ENCODE results near the gene C1orf167.

The C1orf167 gene

DNA sequence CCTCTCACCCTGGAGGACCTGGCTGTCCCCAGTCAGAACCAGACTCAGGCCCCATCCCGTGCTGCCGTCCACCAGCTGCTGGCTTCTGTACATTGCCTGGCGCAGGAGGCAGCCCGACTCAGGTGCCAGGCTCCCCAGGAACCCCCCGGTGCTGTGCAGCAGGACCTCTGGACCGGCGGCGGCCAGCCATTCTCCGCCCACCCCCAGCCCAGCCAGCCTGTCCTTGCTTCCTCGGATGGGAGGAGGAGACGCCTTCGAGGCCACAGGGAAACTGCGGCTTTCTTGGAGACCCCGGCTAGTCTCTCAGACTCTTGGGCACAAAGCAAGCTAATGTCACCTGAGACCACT, 4.4 kb downstream of the C1orf167 start:
- H3K4me3 Mint-ChIP-seq: no peak overlapping the region
- no peaks in the 10 kb centered on the region for H3K9me3 Mint-ChIP-seq
- no peak overlapping the region for H3K27ac Mint-ChIP-seq
- H3K27me3 Mint-ChIP-seq (ENCODE audit: low read depth): peaks cover 20% of the 10 kb centered on the region
- no peaks in the 10 kb centered on the region for H3K36me3 Mint-ChIP-seq (ENCODE audit: low read depth)
- no peaks in the 10 kb centered on the region for H3K4me1 Mint-ChIP-seq (ENCODE audit: low read depth)

DNA sequence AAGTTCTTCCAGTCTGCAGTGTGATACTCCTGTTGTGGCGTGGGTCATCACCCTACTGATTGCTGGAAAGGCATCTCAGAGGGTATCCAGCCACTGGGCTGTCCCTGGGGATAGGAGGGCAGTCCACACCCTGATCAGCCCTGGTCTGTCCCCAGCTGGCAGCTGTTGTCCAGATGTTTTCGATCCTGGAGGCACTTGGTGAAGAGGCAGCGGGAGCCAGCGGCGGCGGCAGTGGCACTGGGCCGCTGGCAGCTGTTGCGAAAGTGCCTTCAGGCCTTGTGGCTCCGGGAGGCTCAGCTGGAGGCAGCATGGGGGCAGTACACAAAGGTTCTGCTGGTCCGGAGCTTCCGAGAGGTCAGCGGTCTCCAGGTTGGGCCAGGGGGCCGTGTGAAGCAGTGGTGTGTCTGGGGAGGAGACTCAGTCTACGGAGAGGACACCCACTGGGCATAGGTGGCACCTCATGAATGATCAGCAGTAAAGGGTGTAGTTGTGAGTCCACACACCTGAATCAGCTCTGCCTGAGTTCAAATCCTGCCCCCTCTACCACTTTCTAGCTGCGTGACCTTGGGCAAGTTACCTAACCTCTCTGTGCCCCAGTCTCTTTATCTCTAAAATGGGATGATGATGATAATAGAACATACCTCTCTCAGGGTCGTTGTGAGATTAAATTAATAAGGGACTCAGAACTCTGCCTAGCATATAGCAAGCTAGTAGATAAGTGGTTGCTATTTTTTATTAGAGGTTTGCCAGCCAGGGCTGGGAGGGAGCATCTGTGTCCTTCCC, 6.1 kb downstream of the C1orf167 start:
- no peaks in the 10 kb centered on the region for H3K36me3 Mint-ChIP-seq (ENCODE audit: low read depth)
- no peak overlapping the region for H3K4me3 Mint-ChIP-seq
- no peaks in the 10 kb centered on the region for H3K4me1 Mint-ChIP-seq (ENCODE audit: low read depth)
- H3K27me3 Mint-ChIP-seq (ENCODE audit: low read depth): peaks cover 4% of the 10 kb centered on the region
- H3K27ac Mint-ChIP-seq: no peak overlapping the region
- no peaks in the 10 kb centered on the region for H3K9me3 Mint-ChIP-seq

DNA sequence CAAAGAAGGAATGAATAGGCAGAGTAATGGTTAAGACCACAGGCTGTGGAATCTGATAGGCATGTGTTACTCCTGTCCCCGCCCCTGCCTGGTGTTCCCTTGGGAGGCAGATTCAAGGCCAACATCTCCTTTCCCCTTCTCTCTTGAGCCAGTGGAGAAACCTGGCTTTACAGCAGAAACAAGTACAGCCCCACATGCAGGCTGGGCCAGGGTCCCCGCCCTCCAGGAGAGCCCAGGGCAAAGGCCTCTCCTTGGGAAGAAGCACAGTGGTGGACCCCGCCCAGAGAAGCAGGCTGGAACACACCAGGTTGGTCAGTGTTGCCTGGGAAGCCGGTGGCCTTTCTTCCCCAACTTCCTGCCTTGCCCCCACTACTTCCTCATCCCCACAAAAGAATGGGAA, 6.8 kb downstream of the C1orf167 start:
- H3K9me3 Mint-ChIP-seq: no peaks in the 10 kb centered on the region
- no peak overlapping the region for H3K4me3 Mint-ChIP-seq
- H3K27ac Mint-ChIP-seq: no peak overlapping the region
- no peaks in the 10 kb centered on the region for H3K36me3 Mint-ChIP-seq (ENCODE audit: low read depth)
- no peaks in the 10 kb centered on the region for H3K27me3 Mint-ChIP-seq (ENCODE audit: low read depth)
- no peaks in the 10 kb centered on the region for H3K4me1 Mint-ChIP-seq (ENCODE audit: low read depth)

DNA sequence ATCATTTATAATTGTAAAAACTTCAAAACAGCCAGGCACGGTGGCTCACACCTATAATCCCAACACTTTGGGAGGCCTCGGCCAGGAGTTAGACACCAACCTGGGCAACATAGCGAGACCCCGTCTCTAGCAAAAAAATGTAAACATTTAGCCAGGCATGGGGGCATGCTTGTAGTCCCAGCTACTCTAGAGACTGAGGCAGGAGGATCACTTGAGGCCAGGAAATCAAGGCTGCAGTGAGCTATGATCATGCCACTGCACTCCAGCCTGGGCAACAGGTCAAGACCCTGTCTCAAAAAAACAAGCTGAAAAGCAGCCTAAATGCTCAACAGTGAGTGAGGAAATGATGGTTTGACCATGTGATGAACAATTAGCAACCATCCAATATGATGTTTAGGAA, 7.3 kb downstream of the C1orf167 start:
- H3K27ac Mint-ChIP-seq: no peak overlapping the region
- H3K36me3 Mint-ChIP-seq (ENCODE audit: low read depth): no peaks in the 10 kb centered on the region
- H3K9me3 Mint-ChIP-seq: no peaks in the 10 kb centered on the region
- no peaks in the 10 kb centered on the region for H3K4me1 Mint-ChIP-seq (ENCODE audit: low read depth)
- H3K27me3 Mint-ChIP-seq (ENCODE audit: low read depth): no peaks in the 10 kb centered on the region
- H3K4me3 Mint-ChIP-seq: no peak overlapping the region

DNA sequence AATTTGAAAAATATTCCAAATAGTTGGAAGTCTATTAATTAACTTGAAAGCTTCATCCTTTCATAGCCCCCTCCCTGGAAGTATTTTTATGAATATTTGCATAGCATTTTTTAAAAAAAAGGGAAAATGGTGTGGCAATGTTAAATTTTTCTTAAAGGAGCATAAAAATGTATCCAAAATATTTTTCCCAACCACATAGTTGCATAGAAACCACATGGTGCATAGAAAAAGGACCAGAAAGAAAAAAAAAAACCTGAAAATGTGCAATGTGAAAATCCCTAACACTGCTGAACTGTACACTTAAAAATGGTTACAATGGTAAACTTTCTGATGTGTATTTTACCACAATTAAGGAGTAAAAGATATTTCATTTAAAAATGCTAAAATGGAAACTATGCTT, 8.0 kb downstream of the C1orf167 start:
- H3K36me3 Mint-ChIP-seq (ENCODE audit: low read depth): no peaks in the 10 kb centered on the region
- H3K4me1 Mint-ChIP-seq (ENCODE audit: low read depth): no peaks in the 10 kb centered on the region
- H3K27ac Mint-ChIP-seq: no peak overlapping the region
- H3K4me3 Mint-ChIP-seq: no peak overlapping the region
- no peaks in the 10 kb centered on the region for H3K27me3 Mint-ChIP-seq (ENCODE audit: low read depth)
- H3K9me3 Mint-ChIP-seq: no peaks in the 10 kb centered on the region

GRCh38 chr1:11771481-11772043, 9.6 kb downstream of the C1orf167 start:
- Mint-ChIP-seq H3K27me3 (ENCODE audit: low read depth) (no peaks in the 10 kb centered on the region), H3K9me3 (no peaks in the 10 kb centered on the region), H3K4me3 (no peak overlapping the region), H3K36me3 (ENCODE audit: low read depth) (no peaks in the 10 kb centered on the region), H3K4me1 (ENCODE audit: low read depth) (no peaks in the 10 kb centered on the region), H3K27ac (no peak overlapping the region)

DNA sequence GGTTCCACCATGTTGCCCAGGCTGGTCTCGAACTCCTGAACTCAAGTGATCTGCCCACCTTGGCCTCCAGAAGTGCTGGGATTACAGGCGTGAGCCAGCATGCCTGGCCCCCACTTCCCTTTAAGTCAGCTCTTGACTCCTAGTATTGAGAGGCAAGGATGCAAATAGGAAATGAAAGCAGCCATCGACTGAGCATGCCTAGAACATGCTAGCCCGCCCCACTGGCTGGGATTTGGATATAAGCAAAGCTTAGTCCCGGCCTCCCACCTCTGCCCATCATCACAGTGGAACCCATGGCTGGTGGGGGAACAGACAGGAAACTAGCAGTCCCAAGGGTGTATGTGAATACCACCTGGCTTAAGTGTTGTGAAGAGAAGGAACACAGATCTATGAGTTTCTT, 10.5 kb downstream of the C1orf167 start:
- no peak overlapping the region for H3K4me3 Mint-ChIP-seq
- H3K27me3 Mint-ChIP-seq (ENCODE audit: low read depth): no peaks in the 10 kb centered on the region
- H3K27ac Mint-ChIP-seq: no peak overlapping the region
- no peaks in the 10 kb centered on the region for H3K9me3 Mint-ChIP-seq
- H3K4me1 Mint-ChIP-seq (ENCODE audit: low read depth): no peaks in the 10 kb centered on the region
- no peaks in the 10 kb centered on the region for H3K36me3 Mint-ChIP-seq (ENCODE audit: low read depth)

DNA sequence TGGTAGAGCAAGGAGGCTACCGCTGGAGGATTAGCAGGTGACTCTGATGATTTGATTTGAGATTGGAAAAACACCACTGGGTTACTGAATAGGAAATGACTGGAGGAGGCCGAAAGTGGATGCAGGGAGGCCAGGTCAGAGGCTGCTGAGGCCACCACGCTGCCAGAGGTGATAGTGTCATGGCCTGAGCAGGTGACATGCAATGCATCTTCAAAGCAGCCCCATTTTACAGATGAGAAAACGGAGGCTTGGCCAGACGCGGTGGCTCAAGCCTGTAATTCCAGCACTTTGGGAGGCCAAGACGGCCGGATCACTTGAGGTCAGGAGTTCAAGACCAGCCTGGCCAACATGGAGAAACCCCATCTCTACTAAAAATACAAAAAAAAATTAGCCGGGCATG, 12.8 kb downstream of the C1orf167 start:
- Mint-ChIP-seq H3K27me3 (ENCODE audit: low read depth) (no peaks in the 10 kb centered on the region), H3K27ac (no peak overlapping the region), H3K4me1 (ENCODE audit: low read depth) (no peaks in the 10 kb centered on the region), H3K9me3 (no peaks in the 10 kb centered on the region), H3K36me3 (ENCODE audit: low read depth) (no peaks in the 10 kb centered on the region), H3K4me3 (no peak overlapping the region)

DNA sequence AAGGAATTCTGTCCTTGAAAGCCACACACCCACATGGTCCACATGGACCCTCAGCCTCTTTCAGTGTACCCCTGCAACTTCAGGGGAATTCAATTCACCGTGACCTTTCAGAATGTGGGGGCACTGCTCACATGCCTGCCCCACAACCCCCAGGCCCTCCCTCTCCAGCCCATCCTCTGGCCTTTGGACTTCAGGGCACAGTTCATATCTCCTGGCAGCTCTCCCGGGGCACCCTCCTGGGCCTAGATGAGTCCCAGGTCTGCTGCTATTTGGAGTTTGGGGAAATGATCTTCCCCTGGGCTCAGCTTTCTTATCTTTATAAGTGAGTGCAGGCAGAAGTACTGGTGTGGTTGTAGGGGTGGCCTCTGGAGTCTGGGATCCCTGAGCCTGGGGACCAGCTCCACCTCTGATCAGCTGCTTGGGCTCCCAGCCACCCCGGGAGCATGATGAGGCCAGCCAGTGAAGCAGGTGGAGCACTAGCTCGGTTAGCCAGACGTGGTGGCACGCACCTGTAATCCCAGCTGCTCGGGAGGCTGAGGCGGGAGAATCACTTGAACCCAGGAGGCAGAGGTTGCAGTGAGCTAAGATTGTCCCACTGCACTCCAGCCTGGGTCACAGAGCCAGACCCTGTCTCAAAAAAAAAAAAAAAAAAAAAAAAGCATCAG, 15.8 kb downstream of the C1orf167 start:
- Mint-ChIP-seq H3K9me3 (no peaks in the 10 kb centered on the region), H3K27me3 (ENCODE audit: low read depth) (no peaks in the 10 kb centered on the region), H3K4me3 (no peak overlapping the region), H3K27ac (no peak overlapping the region), H3K36me3 (ENCODE audit: low read depth) (no peaks in the 10 kb centered on the region), H3K4me1 (ENCODE audit: low read depth) (no peaks in the 10 kb centered on the region)

- no peaks in the 10 kb centered on the region for H3K9me3 Mint-ChIP-seq
- H3K36me3 Mint-ChIP-seq (ENCODE audit: low read depth): no peaks in the 10 kb centered on the region
- H3K27ac Mint-ChIP-seq: no peak overlapping the region
- no peaks in the 10 kb centered on the region for H3K27me3 Mint-ChIP-seq (ENCODE audit: low read depth)
- H3K4me1 Mint-ChIP-seq (ENCODE audit: low read depth): no peaks in the 10 kb centered on the region
- H3K4me3 Mint-ChIP-seq: no peak overlapping the region
Observed at GRCh38 chr1:11778336-11778735, 16.3 kb downstream of the C1orf167 start.

- no peaks in the 10 kb centered on the region for H3K9me3 Mint-ChIP-seq
- no peak overlapping the region for H3K27ac Mint-ChIP-seq
- H3K27me3 Mint-ChIP-seq (ENCODE audit: low read depth): no peaks in the 10 kb centered on the region
- H3K36me3 Mint-ChIP-seq (ENCODE audit: low read depth): no peaks in the 10 kb centered on the region
- no peak overlapping the region for H3K4me3 Mint-ChIP-seq
- H3K4me1 Mint-ChIP-seq (ENCODE audit: low read depth): no peaks in the 10 kb centered on the region
Observed at GRCh38 chr1:11778844-11779623, 17.0 kb downstream of the C1orf167 start.

GRCh38 chr1:11779715-11780379, 17.9 kb downstream of the C1orf167 start:
- Mint-ChIP-seq H3K4me3 (no peak overlapping the region), H3K36me3 (ENCODE audit: low read depth) (no peaks in the 10 kb centered on the region), H3K9me3 (no peaks in the 10 kb centered on the region), H3K27ac (no peak overlapping the region), H3K4me1 (ENCODE audit: low read depth) (no peaks in the 10 kb centered on the region), H3K27me3 (ENCODE audit: low read depth) (no peaks in the 10 kb centered on the region)

GRCh38 chr1:11780380-11781147, 18.6 kb downstream of the C1orf167 start:
- H3K27me3 Mint-ChIP-seq (ENCODE audit: low read depth): no peaks in the 10 kb centered on the region
- peaks cover 2% of the 10 kb centered on the region for H3K4me1 Mint-ChIP-seq (ENCODE audit: low read depth)
- peak overlapping the region; percentile 52 for H3K27ac Mint-ChIP-seq
- no peaks in the 10 kb centered on the region for H3K9me3 Mint-ChIP-seq
- H3K36me3 Mint-ChIP-seq (ENCODE audit: low read depth): no peaks in the 10 kb centered on the region
- H3K4me3 Mint-ChIP-seq: no peak overlapping the region

DNA sequence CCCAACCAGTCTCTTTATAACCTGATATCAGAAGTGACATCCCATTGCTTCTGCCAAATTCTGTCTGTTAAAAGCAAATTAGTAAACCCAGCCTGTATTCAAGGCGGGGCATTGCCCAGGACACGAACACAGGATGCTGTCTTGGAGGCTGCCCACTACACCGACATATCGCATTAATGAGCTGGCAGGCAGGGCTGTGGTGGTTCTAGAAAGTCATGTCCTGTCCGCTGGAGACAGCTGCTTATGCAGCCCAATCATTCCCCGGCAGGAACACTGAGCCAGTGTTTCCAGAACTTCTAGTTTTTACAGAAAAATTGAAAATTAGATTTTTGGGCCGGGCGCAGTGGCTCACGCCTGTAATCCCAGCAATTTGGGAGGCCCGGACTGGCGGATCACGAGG, 19.3 kb downstream of the C1orf167 start:
- Mint-ChIP-seq H3K4me3 (no peak overlapping the region), H3K36me3 (ENCODE audit: low read depth) (no peaks in the 10 kb centered on the region), H3K27me3 (ENCODE audit: low read depth) (no peaks in the 10 kb centered on the region), H3K27ac (no peak overlapping the region), H3K4me1 (ENCODE audit: low read depth) (peaks cover 2% of the 10 kb centered on the region), H3K9me3 (no peaks in the 10 kb centered on the region)

All from T-helper 1 cell treated with Interleukin-12 subunit alpha and Interleukin-12 subunit beta and Interleukin-4 antibody, amounts not matched to agents 30 μg/mL and 1 μg/mL, for 36 hours (primary cell).